NCI-H2196 treated with DMSO at 0.1 percent for 48 hours (cell line): Measurements from ENCODE around the gene LOXL1.
"Not testable (repeated sequence)": the region's sequence is repeated elsewhere in the genome, so short reads cannot be mapped to it uniquely, and the experiment has no call there.

Experiments used
- DNase-seq: peaks from one replicate; lab custom pipeline; 2025; ENCODE audit not compliant: unreplicated experiment; lab: John Stamatoyannopoulos, UW

Gene LOXL1

GRCh38 chr15:73973683-73974200 lies 47.5 kb downstream of the LOXL1 start:
- not testable (repeated sequence) for DNase-seq

GRCh38 chr15:73975440-73976125 lies 49.3 kb downstream of the LOXL1 start:
- not testable (repeated sequence) for DNase-seq

GRCh38 chr15:73978896-73979295 lies 52.6 kb downstream of the LOXL1 start:
- DNase-seq = no peak

- DNase-seq = no peak
These were observed 53.4 kb downstream of the LOXL1 start for GRCh38 chr15:73979636-73980035.

GRCh38 chr15:73981761-73982221 lies 55.5 kb downstream of the LOXL1 start:
- DNase-seq = no peak

- DNase-seq = no peak
These were observed 56.1 kb downstream of the LOXL1 start for GRCh38 chr15:73982222-73982962.

- no peak for DNase-seq
These were observed 57.0 kb downstream of the LOXL1 start for GRCh38 chr15:73983211-73983727.

- no peak for DNase-seq
These were observed 57.5 kb downstream of the LOXL1 start for GRCh38 chr15:73983773-73984172.

- DNase-seq = no peak
These were observed 58.1 kb downstream of the LOXL1 start for GRCh38 chr15:73984208-73984979.

GRCh38 chr15:73985101-73985873 lies 59.0 kb downstream of the LOXL1 start:
- no peak for DNase-seq

- no peak for DNase-seq
These were observed 60.0 kb downstream of the LOXL1 start for GRCh38 chr15:73986055-73986775.

GRCh38 chr15:73986776-73987056 lies 60.5 kb downstream of the LOXL1 start:
- DNase-seq = no peak

- DNase-seq = no peak
These were observed 61.0 kb downstream of the LOXL1 start for GRCh38 chr15:73987250-73987649.

- no peak for DNase-seq
These were observed 61.6 kb downstream of the LOXL1 start for GRCh38 chr15:73987681-73988444.

GRCh38 chr15:73988445-73988969 lies 62.2 kb downstream of the LOXL1 start:
- no peak for DNase-seq

GRCh38 chr15:73989001-73989798 lies 62.9 kb downstream of the LOXL1 start:
- no peak for DNase-seq

GRCh38 chr15:73990250-73991005 lies 64.2 kb downstream of the LOXL1 start:
- DNase-seq = no peak

GRCh38 chr15:73991260-73991659 lies 65.0 kb downstream of the LOXL1 start:
- DNase-seq = no peak
